OCI-M2 (cell line): ENCODE results near the gene TBC1D1.

ENCODE experiments used
- DNase-seq: peaks from one replicate; lab custom pipeline; 2025; ENCODE audit not compliant: unreplicated experiment; lab: John Stamatoyannopoulos, UW

TBC1D1 gene

DNA sequence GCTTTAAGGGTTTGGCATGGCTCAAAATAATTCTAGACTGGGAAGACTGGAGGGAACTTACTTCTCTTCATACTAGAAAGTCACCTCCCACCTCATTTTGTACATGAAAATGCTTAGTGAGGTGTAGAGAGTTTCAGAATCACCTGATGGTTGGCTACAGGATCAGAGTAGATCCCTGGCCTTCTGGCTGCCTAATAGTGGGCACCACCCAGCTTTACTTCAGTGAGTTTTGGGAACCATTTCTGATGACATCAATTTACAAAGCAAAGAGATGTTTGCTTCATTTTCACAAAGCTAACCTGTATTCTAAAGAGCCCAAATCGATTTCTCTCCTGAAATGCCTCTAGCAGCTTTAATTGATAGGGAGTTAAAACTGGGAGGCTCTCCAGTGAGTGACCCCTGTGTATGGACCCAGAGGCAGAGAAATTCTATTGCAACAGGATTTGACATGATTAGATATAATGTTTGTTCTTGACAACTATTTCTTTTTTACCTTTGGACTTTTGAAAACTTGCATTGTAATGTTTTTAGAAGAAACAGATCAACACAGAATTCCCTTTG, 249.8 kb downstream of the TBC1D1 start:
- no peak for DNase-seq

DNA sequence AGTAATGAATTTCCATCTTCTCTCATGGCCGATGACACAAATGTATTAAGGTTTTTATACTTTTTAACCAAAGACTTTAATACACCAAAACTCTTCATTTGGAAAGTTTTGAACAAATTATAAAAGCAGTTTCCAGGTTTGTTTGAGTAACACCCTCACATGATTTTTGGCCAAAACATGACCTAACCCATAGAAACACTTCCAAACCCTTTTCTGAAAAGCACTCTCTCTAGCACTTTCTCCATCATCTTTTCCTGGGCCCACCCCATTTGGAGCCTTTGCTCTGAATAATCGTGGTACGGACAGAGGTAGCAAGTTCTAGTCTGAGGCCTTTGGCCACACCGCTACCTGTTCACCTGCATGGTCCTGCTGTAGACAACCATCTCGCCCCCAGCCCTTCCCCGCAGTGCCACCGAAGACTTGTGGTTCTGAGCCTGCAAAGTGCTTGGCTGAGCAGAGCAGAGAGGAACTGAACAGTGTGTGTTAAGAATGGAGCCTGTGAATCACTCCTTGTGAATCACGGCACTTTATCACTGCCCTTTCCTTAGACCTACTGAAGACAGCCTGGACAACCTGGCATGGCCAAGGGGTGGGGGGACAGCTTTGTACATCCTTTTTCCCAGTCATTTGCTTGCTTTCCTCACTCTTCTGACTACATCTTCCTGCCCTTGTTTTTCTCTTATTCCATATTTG, 251.1 kb downstream of the TBC1D1 start:
- DNase-seq = no peak

DNA sequence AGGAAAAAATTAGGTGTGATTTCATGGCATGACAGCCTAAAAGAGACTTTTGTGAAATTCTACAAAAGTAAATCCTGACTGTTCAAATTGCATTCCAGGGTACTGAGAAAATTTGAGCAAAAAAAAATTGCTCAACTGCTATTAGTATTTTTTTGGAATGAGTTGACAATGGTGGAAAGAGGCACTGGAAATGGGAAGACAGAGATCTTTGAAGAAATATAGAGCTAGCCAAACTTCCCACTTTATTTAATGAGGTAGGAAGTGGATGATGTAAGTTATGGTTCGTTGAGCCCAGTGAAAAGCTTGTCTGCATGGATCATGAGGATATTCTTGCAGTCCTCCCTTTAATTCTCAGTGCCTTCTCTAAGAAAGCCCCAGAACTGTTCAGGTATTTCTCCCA, 253.1 kb downstream of the TBC1D1 start:
- no peak for DNase-seq

DNA sequence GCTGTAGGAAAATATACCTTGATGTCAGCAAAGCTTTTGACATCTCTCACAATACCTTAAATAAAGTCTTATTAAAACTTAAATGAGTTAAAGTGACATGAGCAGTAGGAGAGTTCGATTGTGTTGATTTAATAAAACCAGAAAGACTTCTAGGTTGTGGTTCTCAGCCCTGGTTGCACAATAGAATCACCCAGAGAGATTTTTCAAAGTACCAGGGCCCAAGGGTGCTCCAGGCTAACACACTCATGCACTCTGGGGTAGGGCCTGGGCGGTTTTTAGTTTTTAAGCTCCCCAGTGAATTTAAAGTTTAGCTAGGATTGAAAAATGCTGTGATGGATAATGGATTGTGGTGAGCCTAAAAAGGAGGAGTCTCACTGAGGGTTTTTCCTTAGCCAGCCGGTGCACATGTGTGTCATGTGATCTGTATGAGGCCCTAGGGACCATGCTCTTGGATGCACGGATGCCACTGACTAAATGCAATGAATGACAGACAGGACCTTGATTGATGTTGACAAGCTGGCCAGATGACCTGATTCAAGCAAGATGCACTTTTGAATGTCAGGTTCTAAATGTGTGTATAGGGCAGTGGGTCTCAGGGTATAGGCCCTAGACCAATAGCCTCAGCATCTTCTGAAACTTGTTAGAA, 254.3 kb downstream of the TBC1D1 start:
- no peak for DNase-seq

DNA sequence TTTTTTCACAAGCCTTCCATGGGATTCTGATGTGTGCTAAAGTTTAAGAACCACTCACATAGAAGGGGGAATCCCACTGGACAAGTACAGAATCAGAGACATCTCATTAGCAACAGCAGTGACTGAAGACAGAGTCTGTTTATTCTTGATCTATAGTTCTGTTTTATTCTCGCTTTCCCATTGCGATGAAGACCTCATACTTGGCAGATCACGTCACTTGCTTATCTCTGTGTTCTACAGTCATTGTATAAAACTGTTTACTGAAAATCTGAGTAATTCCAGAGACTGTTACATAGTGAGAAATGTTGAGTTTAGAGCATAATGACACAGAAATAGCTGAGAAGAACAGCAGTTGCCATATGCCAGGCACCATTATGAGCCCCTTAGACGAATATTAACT, 254.9 kb downstream of the TBC1D1 start:
- no peak for DNase-seq

DNA sequence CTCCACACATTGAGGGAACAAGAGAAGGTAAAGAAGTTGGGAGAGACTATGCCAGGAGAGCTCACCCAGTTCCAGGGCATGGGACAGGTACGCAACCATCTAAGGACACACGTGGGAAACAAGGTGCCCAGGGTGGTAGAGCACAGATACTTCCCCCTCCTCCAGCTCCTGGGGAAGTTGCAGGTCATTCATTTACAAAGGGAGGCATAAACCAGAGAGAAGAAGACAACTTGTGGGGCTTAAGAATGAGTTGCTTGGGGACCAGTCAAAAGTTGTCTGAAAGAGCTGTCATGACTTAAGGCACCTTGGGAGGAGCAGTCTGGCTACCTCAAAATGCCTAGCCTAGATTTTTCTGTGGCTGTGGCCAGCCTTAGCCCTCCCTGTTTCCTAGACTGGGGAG, 255.5 kb downstream of the TBC1D1 start:
- no peak for DNase-seq

DNA sequence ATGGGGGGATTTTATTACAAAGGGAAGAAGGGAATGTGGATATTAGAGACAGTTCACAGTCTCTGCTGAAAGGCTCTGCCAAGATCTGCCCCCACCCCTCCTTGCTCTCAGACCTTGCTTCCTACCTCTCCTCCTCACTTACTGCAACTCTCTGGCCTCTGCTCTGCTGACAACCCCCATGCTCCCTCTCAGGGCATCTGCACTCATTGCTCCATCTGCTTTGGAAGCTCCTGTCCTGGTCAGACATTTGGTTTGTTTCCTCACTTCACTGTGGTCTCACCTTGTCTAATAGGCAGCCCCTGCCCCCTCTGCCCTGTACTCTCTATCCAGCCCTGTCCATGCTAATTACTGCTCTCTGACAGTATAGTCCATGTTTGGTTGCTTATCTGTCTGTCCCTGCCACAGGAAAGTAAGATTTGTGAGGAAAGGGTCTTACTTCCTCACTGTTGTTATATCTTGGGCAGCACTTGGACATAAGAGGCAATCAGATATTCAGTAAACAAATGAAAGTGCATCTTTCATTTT, 258.6 kb downstream of the TBC1D1 start:
- no peak for DNase-seq

DNA sequence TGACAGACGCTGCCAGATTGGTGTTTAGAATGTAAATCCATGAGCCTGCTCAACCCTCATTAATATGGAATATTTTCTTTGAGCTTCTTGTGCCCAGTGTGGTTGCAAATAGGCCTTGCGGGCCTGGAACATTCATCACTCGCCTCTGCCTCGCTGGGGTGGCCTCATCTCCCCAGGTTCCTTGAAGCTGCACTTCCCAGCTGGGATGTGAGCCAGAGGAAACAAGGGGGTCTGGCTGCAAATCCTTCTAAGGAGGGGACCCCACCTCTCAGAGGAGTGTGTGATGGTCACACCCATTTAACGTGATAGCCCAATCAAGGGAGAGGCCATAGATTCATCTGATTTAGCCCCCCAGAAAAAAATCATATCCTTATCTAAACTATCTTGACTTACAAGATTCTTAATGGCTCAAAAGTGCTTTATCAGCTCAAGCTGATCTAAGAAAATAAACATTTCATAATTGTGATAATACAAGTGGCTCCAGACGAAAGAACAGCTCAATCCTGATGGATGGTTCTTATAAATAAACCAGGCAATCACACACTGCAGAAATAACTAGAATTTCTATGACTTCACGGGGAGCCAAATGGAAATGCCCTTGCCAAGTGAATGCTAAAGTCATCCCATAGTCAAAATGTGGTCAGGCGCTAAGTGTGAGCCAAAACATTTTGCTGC, 259.2 kb downstream of the TBC1D1 start:
- DNase-seq = no peak

DNA sequence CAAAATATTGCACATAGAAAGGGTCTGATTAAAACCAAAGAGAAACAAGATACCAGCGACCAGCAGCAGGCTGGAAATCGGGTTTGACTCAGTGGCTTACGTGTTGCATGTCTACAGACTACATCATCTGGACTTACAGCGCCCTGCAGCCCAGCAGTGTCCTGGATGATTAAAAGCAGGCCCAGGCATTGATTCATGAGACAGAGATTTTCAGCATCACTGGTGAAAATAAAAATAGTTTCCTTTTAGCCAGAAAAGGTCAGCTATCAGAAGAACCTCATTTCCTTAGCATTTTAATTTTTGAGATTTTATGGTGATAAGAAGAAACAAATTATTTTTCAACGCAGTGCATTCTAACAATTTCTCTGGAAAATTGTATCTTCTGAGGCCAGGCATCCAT, 259.9 kb downstream of the TBC1D1 start:
- no peak for DNase-seq

DNA sequence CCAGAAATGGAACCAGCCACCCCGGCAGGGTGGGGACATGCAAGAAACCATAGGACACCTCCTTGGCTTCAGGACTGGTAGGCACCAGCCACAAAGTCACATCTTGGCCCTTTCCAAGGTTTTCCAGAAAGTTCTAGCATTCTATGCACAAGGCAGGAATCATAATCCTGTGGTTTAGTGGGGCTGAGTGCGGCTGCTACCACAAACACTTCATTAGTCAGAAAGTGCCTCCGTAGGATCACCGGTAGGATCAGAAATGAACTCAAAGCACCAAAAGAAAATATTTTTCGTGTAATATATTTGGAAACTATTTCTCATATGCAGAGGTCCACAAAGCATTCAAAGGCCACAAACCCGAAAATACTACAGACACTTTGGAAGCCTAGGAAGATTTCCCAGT, 261.0 kb downstream of the TBC1D1 start:
- no peak for DNase-seq

DNA sequence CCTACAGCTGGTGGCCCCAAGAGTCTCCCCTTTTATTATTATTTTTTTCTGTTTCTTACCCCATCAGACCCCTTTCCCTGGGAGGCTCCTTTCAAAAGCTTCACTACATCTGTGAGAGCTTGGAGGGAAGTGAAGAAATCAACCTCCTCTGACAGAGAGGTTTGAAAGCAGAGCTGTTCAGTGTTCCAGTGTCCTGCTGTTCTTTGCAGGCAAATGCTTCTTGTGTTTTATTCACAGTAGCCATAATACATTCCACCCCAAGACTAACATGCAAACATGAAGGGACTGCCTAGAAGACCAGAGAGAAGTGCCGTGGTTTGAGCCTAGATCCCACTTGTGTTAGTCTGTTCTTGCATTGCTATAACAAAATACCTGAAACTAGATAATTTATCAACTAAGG, 261.4 kb downstream of the TBC1D1 start:
- DNase-seq = no peak

DNA sequence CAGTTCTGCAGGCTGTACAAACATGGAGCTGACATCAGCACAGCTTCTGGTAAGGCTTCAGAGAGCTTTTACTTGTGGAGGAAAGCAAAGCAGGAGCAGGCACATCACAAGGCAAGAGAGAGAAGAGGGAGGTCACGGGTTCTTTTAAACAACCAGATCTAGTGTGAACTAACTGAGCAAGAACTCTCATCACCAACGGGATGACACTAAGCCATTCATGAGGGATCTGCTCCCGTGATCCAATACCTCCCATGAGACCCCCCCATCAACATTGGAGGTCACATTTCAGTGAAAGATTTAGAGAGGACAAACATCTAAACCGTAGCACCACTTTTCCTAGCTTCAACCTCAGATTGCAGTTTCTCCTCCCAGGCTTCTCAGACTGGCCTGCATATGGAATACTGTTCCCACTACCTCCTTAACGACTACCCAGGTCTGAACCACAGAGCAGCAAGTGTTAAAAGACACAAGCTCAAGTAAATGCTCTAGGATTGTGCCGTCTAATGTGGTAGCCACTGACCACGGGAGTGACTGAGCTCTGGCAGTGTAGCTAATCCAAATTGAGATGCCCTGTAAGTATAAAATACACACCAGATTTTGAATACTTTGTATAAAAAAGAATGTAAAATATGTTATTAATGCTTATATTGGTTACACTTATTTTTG, 262.0 kb downstream of the TBC1D1 start:
- DNase-seq = no peak

DNA sequence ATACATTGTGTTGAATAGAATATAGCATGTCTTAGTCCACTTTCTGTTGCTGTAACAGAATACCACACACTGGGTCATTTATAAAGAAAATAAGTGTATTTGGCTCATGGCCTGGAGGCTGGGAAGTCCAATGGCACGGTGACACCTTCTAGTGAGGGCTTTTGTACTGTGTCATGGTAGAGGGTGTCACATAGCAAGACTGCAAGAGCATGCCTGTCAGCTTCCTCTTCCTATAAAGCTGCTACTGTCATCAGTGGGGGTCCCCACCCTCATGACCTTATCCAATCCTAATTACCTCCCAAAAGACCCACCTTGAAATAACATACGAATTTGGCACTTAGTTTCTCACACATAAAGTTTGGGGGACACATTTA, 262.5 kb downstream of the TBC1D1 start:
- DNase-seq = no peak

DNA sequence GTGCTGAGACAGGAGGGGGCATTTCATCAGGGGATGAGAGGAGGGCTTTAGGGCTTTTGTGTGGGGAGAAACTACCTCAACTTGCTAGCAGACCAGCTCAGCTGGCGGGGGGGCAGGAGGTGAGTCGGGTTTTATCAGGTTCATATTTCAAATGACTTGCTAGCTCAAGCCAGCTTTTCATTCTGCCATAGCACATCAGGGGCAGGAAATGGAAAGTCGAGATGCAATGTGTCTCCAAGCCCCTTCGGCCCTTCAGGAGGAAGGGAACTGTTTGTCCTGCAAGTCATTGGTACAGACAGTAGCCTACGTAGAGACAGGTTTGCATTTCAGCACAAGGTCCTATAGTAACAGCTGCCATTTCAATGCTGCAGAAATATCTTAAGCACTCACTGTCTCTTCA, 263.4 kb downstream of the TBC1D1 start:
- DNase-seq = no peak

DNA sequence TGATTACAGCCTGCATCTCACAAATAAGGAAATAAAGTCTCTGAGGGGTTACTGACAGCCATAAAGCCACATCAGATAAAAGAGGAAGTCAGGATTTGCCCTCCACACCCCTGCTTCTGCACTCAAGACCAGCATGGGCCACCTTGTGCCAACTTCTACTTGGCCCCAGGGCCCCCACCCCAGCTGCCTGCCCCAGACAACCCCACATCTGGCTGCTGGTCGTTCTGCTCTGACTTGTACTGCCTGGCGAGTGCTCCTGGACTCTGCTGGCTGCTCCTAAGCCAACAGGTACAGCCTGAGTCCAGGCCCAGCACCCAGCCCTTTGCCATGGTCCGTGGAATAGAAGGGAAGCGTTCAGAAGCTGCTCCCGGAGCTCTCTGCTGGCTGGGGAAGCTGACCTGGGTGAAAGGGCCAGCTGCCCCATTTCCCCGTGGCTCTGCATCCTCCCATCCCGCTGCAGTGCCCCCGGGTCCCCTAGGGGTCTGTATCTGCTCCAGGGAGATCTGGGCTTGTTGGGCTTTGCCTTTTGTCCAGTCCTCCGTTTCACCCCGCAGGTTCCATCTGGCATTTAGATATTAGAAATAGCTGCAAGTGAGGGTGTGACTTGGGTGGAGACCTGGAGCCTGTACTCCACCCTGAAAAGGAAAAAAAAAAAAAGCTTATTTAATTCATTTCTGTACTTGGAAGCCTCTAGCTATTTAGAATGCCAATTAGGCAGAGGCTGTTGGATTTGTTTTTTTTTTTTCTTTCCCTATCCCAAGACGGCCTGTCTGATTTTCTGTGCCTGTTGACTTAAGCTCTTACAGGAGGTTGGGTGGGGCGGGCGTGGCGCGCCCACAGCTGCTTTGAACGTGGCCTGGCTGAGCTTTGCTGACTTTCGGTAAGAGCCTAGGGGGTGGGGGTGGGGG, 264.1 kb downstream of the TBC1D1 start:
- DNase-seq = no peak

DNA sequence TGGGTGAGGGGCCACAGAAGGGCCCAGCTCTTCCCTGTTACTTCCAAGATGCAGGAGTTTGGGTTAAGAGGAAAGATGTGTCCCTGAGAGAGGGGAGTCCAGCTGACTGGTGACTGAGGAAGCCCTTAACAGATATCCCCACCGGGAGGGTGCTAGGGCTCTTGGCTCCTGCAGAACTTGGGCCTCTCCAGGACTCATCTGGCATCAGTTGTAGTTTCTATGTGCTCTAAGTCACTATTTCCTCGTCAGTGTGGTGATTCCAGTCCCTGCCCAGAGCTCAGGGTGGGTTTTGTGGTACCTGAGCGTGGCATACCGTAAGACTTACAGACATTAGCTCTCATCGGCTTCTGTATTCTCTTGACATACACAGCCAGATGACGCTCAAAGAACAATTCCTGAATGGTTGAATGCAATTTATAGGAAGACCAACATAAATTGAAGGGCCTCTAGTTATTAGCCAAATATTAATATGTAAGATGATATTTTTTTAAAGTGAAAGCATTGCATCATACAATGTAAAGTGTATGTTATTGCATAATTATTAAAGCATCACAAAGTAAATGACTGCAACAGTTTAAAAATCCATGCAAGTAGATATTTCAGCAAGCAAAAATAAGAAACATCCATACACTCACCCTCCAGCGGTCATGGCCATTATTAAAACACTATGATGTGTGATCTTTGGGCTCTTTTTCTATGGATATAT, 264.9 kb downstream of the TBC1D1 start:
- no peak for DNase-seq

DNA sequence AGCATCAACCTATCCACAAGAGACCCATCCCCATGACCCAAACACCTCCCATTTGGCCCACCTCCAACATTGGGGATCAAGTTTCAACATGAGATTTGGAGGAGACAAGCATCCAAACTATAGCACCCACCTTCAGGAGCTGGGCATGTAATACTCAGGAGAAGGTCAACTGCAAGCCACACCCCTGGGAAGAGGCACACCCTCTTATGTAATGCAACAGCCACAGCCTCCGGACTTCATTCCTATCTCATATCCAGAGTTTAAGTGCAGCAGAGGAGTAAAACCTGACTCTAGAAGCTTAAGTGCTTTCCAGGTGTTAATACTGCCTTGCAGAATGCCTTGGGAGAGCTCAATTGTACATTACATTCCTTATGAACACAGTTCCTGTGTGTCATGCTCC, 266.7 kb downstream of the TBC1D1 start:
- no peak for DNase-seq

DNA sequence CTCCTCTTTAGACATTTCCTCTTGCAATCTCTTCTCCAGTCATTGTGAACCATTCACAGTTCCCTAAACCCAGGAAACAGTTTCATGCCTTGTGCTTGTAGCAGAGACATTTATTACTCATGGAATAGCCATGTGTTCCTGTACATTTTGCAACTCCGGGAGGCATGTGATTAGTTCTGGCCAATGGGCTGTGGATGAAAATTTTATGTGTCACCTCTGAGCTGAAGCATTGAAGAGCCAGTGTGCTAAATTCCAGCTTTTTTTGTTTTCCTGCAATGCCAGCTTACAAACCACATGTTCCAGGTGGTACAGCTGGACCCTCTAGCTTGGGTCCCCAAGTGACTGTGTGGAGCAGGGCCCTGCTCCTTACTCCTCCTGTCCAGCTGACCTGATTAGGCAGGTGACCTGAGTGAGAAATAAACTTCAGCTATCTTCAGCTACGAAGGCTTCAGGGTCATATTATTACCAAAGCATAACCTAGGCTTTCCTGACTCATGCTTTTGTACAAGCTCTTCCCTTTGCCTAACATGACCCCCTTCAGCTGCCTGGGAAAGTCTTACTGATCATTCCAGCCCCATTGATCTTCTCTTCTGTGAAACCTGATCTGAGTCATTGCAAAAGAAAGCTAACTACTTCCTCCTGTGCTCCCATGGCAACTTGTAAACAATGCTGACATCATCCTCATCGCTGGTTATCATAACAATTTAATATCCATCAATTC, 269.8 kb downstream of the TBC1D1 start:
- DNase-seq = no peak
